Measurements from ENCODE around the gene CMTM2. TPM values are rescaled to one million over a fixed set of nuclear protein-coding genes. Genes with fewer than 3 reads are reported as not detected.
"Not testable (repeated sequence)": the region's sequence is repeated elsewhere in the genome, so short reads cannot be mapped to it uniquely, and the experiment has no call there.

The CMTM2 gene
- total RNA-seq, 2 donors from 2014 or later: 0.45 to 0.67 TPM

GRCh38 chr16:66563574-66564334, 15.5 kb upstream of the CMTM2 start:
- Mint-ChIP-seq H3K27me3 (no peaks in the 10 kb centered on the region), H3K9me3 (no peaks in the 10 kb centered on the region), H3K4me3 (peak overlapping the region; percentile 70), H3K27ac (peak overlapping the region; percentile 59 to 78), H3K36me3 (peaks cover 29% of the 10 kb centered on the region), H3K4me1 (ENCODE audit: low read depth in 2 of 2) (peaks cover 43 to 62% of the 10 kb centered on the region in 2 donors)
- peak; percentile 84 to 94 for ATAC-seq
- DNase-seq (ENCODE audit: low spot score): no peak

- Mint-ChIP-seq H3K27ac (peak within 1 kb of the TSS; percentile 59 to 78), H3K4me1 (ENCODE audit: low read depth in 2 of 2) (peaks cover 32 to 51% of the 10 kb centered on the region in 2 donors)
Observed at GRCh38 chr16:66566051-66566901, 13.0 kb upstream of the CMTM2 start, which contains the start of gene CMTM1. CMTM1 (plus strand) TSS chr16:66566439; CDS start chr16:66566514, 75 bp downstream.

GRCh38 chr16:66567270-66567669, 12.0 kb upstream of the CMTM2 start:
- Mint-ChIP-seq H3K36me3 (peaks cover 15% of the 10 kb centered on the region), H3K27ac (peak overlapping the region in 1 of 2 donors; percentile 45), H3K4me1 (ENCODE audit: low read depth in 2 of 2) (peaks cover 35 to 51% of the 10 kb centered on the region in 2 donors)
- H3K4me3 Mint-ChIP-seq; H3K9me3 Mint-ChIP-seq; ATAC-seq; DNase-seq (ENCODE audit: low spot score); H3K27me3 Mint-ChIP-seq: not testable (repeated sequence)

More at GRCh38 chr16:66566051-66566901, 13.0 kb upstream of the CMTM2 start, which contains the start of gene CMTM1:
- no peak for DNase-seq (ENCODE audit: low spot score)
- no peaks in the 10 kb centered on the region for H3K27me3 Mint-ChIP-seq
- no peak for ATAC-seq
- no peak within 1 kb of the TSS for H3K4me3 Mint-ChIP-seq
- peaks cover 21% of the 10 kb centered on the region for H3K36me3 Mint-ChIP-seq
- H3K9me3 Mint-ChIP-seq: no peaks in the 10 kb centered on the region

DNA sequence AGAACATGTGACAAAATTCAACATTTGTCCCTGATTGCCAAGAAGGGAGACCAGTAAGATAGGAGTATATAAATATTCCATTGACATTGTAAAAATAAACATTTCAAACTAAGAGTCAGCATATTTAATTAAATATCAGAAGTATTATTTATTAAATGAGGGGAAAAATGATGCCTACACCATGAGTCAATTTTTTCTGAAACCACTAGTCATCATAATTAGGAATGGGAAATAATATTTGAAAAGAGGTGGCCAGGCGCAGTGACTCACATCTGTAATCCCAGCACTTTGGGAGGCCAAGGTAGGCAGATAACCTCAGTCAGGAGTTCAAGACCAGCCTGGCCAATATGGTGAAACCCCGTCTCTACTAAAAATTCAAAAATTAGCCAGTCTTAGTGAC, 10.9 kb upstream of the CMTM2 start:
- no peaks in the 10 kb centered on the region for H3K9me3 Mint-ChIP-seq
- H3K27me3 Mint-ChIP-seq: no peaks in the 10 kb centered on the region
- peaks cover 15% of the 10 kb centered on the region for H3K36me3 Mint-ChIP-seq
- DNase-seq (ENCODE audit: low spot score): no peak
- no peak overlapping the region for H3K4me3 Mint-ChIP-seq
- ATAC-seq: no peak
- H3K27ac Mint-ChIP-seq: peak overlapping the region in 1 of 2 donors; percentile 45
- peaks cover 31 to 44% of the 10 kb centered on the region in 2 donors for H3K4me1 Mint-ChIP-seq (ENCODE audit: low read depth in 2 of 2)

- H3K9me3 Mint-ChIP-seq: no peaks in the 10 kb centered on the region
- no peak overlapping the region for H3K4me3 Mint-ChIP-seq
- no peak for DNase-seq (ENCODE audit: low spot score)
- H3K27ac Mint-ChIP-seq: peak overlapping the region in 1 of 2 donors; percentile 56
- ATAC-seq: no peak
- H3K36me3 Mint-ChIP-seq: peaks cover 15% of the 10 kb centered on the region
- peaks cover 27 to 38% of the 10 kb centered on the region in 2 donors for H3K4me1 Mint-ChIP-seq (ENCODE audit: low read depth in 2 of 2)
- no peaks in the 10 kb centered on the region for H3K27me3 Mint-ChIP-seq
Observed at GRCh38 chr16:66569131-66569530, 10.1 kb upstream of the CMTM2 start.

- H3K4me1 Mint-ChIP-seq (ENCODE audit: low read depth in 2 of 2): peaks cover 28 to 37% of the 10 kb centered on the region in 2 donors
- H3K9me3 Mint-ChIP-seq: no peaks in the 10 kb centered on the region
- no peaks in the 10 kb centered on the region for H3K27me3 Mint-ChIP-seq
- H3K36me3 Mint-ChIP-seq: peaks cover 11% of the 10 kb centered on the region
- no peak overlapping the region for H3K4me3 Mint-ChIP-seq
- DNase-seq (ENCODE audit: low spot score): no peak
- no peak overlapping the region for H3K27ac Mint-ChIP-seq
- peak; percentile 56 to 57 for ATAC-seq
Observed at GRCh38 chr16:66569827-66570405, 9.3 kb upstream of the CMTM2 start.

DNA sequence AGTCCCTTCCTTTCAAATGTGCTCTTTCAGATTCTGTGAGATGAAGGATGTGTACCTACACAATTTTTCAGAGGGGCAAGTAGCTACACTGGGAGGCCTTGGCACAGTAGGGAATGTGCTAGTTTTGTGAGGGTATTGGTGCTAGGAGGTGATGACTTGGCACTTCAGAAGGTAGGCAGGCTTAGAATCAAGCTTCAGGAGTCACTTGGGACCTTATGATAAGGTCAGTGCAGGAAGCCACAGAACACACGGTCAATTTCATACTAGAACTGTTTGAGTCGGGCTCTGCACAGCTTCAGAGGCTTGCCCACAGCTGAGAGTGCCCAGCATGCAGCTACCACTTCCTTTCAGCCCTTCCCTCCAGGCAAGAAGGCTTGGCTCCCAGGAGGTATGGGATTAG, 6.9 kb upstream of the CMTM2 start:
- no peak overlapping the region for H3K4me3 Mint-ChIP-seq
- no peak for DNase-seq (ENCODE audit: low spot score)
- H3K9me3 Mint-ChIP-seq: no peaks in the 10 kb centered on the region
- peaks cover 6% of the 10 kb centered on the region for H3K36me3 Mint-ChIP-seq
- peaks cover 1 to 4% of the 10 kb centered on the region in 2 donors for H3K27me3 Mint-ChIP-seq
- H3K4me1 Mint-ChIP-seq (ENCODE audit: low read depth in 2 of 2): peaks cover 25 to 31% of the 10 kb centered on the region in 2 donors
- no peak for ATAC-seq
- peak overlapping the region; percentile 58 to 62 for H3K27ac Mint-ChIP-seq

GRCh38 chr16:66574081-66574480, 5.2 kb upstream of the CMTM2 start:
- H3K36me3 Mint-ChIP-seq: no peaks in the 10 kb centered on the region
- no peak overlapping the region for H3K4me3 Mint-ChIP-seq
- peaks cover 13 to 18% of the 10 kb centered on the region in 2 donors for H3K27me3 Mint-ChIP-seq
- no peaks in the 10 kb centered on the region for H3K9me3 Mint-ChIP-seq
- DNase-seq (ENCODE audit: low spot score): no peak
- peaks cover 27 to 29% of the 10 kb centered on the region in 2 donors for H3K4me1 Mint-ChIP-seq (ENCODE audit: low read depth in 2 of 2)
- H3K27ac Mint-ChIP-seq: no peak overlapping the region
- no peak for ATAC-seq

- H3K27ac Mint-ChIP-seq: no peak overlapping the region
Observed at GRCh38 chr16:66574531-66574930, 4.7 kb upstream of the CMTM2 start.

DNA sequence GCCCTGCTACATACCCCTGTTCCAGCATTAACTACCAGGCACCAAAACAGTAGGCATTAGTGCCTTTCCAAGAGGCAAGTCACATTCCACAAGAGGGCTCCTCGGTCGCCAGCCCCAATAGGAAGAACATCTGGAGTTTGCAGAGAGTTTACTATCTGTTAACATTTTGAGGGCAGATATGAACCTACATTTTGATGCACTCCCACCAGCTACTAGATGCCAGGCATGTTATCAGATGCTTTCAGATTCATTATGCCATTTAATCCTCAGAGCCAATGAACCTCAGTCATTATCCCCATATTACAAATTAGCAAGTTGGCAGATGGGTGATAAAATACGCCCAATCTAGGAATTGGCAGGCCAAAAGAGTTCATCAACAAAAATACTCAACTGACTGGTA, 4.2 kb upstream of the CMTM2 start:
- Mint-ChIP-seq H3K27ac (no peak overlapping the region), H3K4me1 (ENCODE audit: low read depth in 2 of 2) (peaks cover 19 to 25% of the 10 kb centered on the region in 2 donors), H3K27me3 (peaks cover 17 to 18% of the 10 kb centered on the region in 2 donors), H3K36me3 (no peaks in the 10 kb centered on the region), H3K9me3 (no peaks in the 10 kb centered on the region), H3K4me3 (no peak overlapping the region)
- no peak for ATAC-seq
- no peak for DNase-seq (ENCODE audit: low spot score)

More at GRCh38 chr16:66574531-66574930, 4.7 kb upstream of the CMTM2 start:
- Mint-ChIP-seq H3K36me3 (no peaks in the 10 kb centered on the region), H3K4me1 (ENCODE audit: low read depth in 2 of 2) (peaks cover 25% of the 10 kb centered on the region in 2 donors), H3K9me3 (no peaks in the 10 kb centered on the region), H3K4me3 (no peak overlapping the region), H3K27me3 (peaks cover 14 to 18% of the 10 kb centered on the region in 2 donors)
- ATAC-seq (no peak), DNase-seq (ENCODE audit: low spot score) (no peak)

GRCh38 chr16:66576296-66576695, 3.0 kb upstream of the CMTM2 start:
- peaks cover 18 to 23% of the 10 kb centered on the region in 2 donors for H3K27me3 Mint-ChIP-seq
- no peak for DNase-seq (ENCODE audit: low spot score)
- no peaks in the 10 kb centered on the region for H3K36me3 Mint-ChIP-seq
- H3K27ac Mint-ChIP-seq: no peak overlapping the region
- H3K4me1 Mint-ChIP-seq (ENCODE audit: low read depth in 2 of 2): peaks cover 19 to 22% of the 10 kb centered on the region in 2 donors
- no peaks in the 10 kb centered on the region for H3K9me3 Mint-ChIP-seq
- no peak overlapping the region for H3K4me3 Mint-ChIP-seq
- ATAC-seq: no peak

- ATAC-seq (no peak), DNase-seq (ENCODE audit: low spot score) (no peak)
- no peak overlapping the region for H3K27ac Mint-ChIP-seq
- H3K4me1 Mint-ChIP-seq (ENCODE audit: low read depth in 2 of 2): peaks cover 0 to 8% of the 10 kb centered on the region in 2 donors
- no peaks in the 10 kb centered on the region for H3K9me3 Mint-ChIP-seq
- H3K27me3 Mint-ChIP-seq: peaks cover 18 to 23% of the 10 kb centered on the region in 2 donors
- H3K36me3 Mint-ChIP-seq: no peaks in the 10 kb centered on the region
- no peak overlapping the region for H3K4me3 Mint-ChIP-seq
Observed at GRCh38 chr16:66580605-66581209, 1.4 kb downstream of the CMTM2 start.

DNA sequence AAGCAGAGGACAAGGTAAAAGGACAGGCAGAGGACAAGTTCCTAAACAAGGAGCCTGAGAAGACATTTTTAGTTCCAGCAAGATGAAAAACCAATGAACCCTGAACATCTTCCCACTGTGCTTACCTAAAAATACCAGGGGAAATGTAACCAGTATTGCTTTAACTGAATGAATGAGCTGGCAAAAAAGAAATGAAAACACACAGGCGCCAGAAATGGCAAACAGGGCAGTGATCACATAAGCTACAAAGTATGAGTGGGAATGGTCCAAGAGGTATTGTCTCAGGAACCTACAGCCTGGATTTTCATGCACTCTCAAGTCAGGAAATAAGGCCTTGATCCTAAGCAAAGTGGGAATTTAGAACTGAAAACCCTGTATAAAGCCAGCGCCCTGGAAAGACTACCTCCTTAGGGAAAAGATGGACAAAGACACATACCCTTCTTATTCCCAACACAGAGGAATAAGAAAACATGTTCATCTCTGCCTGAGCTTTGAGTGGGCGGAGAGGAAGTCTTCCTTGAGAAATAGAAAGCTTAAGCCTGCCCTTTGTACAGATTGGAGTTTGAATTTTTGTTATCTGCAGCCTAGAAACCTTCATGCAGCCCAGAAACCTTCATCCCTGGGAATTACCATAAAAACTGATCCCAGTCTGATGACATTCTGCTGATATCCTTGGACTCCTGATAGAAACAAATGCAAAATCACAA, 2.1 kb downstream of the CMTM2 start:
- no peaks in the 10 kb centered on the region for H3K9me3 Mint-ChIP-seq
- H3K27me3 Mint-ChIP-seq: peaks cover 18 to 23% of the 10 kb centered on the region in 2 donors
- ATAC-seq (no peak), DNase-seq (ENCODE audit: low spot score) (no peak)
- no peaks in the 10 kb centered on the region for H3K36me3 Mint-ChIP-seq
- H3K27ac Mint-ChIP-seq: no peak overlapping the region
- peaks cover 0 to 11% of the 10 kb centered on the region in 2 donors for H3K4me1 Mint-ChIP-seq (ENCODE audit: low read depth in 2 of 2)
- no peak overlapping the region for H3K4me3 Mint-ChIP-seq
